Large intestine (tissue), 3 donors: Measurements from ENCODE around the gene MORC2. TPM values are rescaled to one million over a fixed set of nuclear protein-coding genes. Genes with fewer than 3 reads are reported as not detected.

ENCODE experiments used
- DNase-seq, 2 donors: peaks; one replicate each; pipeline versions ENCODE4 v3.0.0 to v3.0.0-alpha.2; 2013
- H3K27ac ChIP-seq: one replicate; pipeline ENCODE4 v1.5.1; 2013; ENCODE audit warnings: low read length
- H3K27me3 ChIP-seq: 2 replicates; pipeline ENCODE4 v1.6.1; 2013; ENCODE audit warnings: low read length; ENCODE audit not compliant: control insufficient read depth, insufficient read depth
- H3K36me3 ChIP-seq: 2 replicates; pipeline ENCODE4 v1.6.1; 2013; ENCODE audit warnings: low read length; ENCODE audit not compliant: control insufficient read depth, insufficient read depth
- H3K4me1 ChIP-seq: one replicate; pipeline ENCODE4 v1.6.1; 2013; ENCODE audit warnings: low read length; ENCODE audit not compliant: control insufficient read depth, insufficient read depth
- H3K4me3 ChIP-seq: one replicate; pipeline ENCODE4 v1.5.1; 2013; ENCODE audit warnings: low read length
- H3K9me3 ChIP-seq: one replicate; pipeline ENCODE4 v1.6.1; 2013; ENCODE audit warnings: mild to moderate bottlenecking, low read depth, low read length, moderate library complexity; ENCODE audit not compliant: control insufficient read depth
- WGBS: methylation state at CpG from one replicate; pipeline ENCODE4 v1.1.5; 2013; ENCODE audit warnings: low lambda C conversion rate; ENCODE audit not compliant: insufficient coverage; 5-methylcytosine and 5-hydroxymethylcytosine counted together
- polyA plus RNA-seq: library from polyadenylated mRNA; unstranded; fragments of 120-200 nt; gene quantifications from one replicate; pipeline ENCODE4 v1.2.1, GENCODE V29; 2013

Gene MORC2
- polyA plus RNA-seq, 1 donor: 28.2 TPM

DNA sequence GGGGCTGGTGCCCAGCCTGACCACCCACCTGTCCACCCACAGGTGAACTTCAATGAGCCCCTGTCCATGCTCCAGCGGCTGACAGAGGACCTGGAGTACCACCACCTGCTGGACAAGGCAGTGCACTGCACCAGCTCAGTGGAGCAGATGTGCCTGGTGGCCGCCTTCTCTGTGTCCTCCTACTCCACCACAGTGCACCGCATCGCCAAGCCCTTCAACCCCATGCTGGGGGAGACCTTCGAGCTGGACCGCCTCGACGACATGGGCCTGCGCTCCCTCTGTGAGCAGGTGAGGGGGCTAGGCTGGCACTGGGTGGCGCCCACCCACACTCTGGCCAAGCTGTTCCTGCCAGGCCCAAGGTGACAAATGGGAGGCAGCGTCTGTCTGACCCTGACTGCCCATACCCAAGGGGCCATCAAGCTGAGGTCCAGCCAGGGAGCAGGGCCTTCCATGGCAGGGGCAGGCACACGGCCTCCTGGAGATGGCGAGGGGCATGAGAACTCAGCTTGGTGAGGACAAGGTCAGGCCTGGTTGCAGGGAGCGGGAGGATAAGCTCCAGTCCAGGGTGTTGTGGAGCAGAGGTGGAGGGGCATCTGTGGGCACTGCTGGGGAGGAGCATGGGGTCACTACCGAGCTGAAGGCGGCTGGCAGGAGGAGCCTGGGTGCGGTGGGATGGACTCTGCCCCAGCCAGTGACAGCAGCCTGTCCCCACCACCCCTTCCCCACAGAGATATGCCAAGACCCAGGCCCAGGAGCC, 77.7 kb downstream of the MORC2 start:
- Histone ChIP-seq H3K9me3 (peaks cover 3% of the 10 kb centered on the region), H3K36me3 (peaks cover 71% of the 10 kb centered on the region), H3K4me3 (no peak overlapping the region), H3K27ac (no peak overlapping the region), H3K4me1 (peaks cover 30% of the 10 kb centered on the region), H3K27me3 (no peaks in the 10 kb centered on the region)
- WGBS: no CpG with 5 or more reads among the region's 17 CpGs
- no peak for DNase-seq

DNA sequence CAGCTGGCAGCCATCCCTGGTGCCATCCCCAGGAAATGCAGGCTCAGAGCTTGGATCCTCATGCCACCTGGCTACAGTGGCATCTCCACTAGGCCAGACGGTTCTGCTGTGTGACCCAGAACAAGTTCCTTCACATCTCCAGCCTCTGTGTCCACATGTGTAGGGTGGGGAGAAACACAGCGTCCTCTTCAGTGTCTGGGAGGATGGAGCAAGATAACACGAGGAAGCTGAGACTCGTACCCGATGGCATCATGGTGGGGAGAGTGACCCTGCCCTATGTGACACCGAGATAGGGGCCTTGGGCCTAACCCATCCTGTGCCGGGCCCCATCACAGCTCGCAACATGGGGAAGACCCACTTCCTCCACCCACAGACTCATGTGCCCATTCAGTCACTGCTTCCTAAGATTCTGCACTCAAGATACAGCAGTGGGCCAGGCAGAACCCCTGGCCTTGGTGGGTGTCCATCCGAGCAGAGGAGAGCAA, 78.5 kb downstream of the MORC2 start:
- Histone ChIP-seq H3K4me3 (no peak overlapping the region), H3K9me3 (peaks cover 3% of the 10 kb centered on the region), H3K27me3 (no peaks in the 10 kb centered on the region), H3K27ac (peak overlapping the region; percentile 32), H3K4me1 (peaks cover 34% of the 10 kb centered on the region), H3K36me3 (peaks cover 72% of the 10 kb centered on the region)
- no CpG with 5 or more reads among the region's 9 CpGs for WGBS
- DNase-seq: no peak

- WGBS: no CpG with 5 or more reads among the region's 17 CpGs
- peak; percentile 72 to 86 for DNase-seq
- H3K36me3 ChIP-seq: peaks cover 69% of the 10 kb centered on the region
Observed at GRCh38 chr22:30889268-30889995, 79.1 kb downstream of the MORC2 start.

GRCh38 chr22:30887861-30888260, 80.7 kb downstream of the MORC2 start:
- Histone ChIP-seq H3K36me3 (peaks cover 62% of the 10 kb centered on the region), H3K27me3 (no peaks in the 10 kb centered on the region), H3K4me1 (peaks cover 49% of the 10 kb centered on the region), H3K9me3 (no peaks in the 10 kb centered on the region), H3K4me3 (no peak overlapping the region), H3K27ac (peak overlapping the region; percentile 32)
- WGBS: 100% methylated on average over 3 of the region's 5 CpGs
- no peak for DNase-seq

More at GRCh38 chr22:30889268-30889995, 79.1 kb downstream of the MORC2 start:
- no peaks in the 10 kb centered on the region for H3K27me3 ChIP-seq
- H3K4me1 ChIP-seq: peaks cover 36% of the 10 kb centered on the region
- peak overlapping the region; percentile 35 for H3K27ac ChIP-seq
- peaks cover 3% of the 10 kb centered on the region for H3K9me3 ChIP-seq
- H3K4me3 ChIP-seq: no peak overlapping the region

DNA sequence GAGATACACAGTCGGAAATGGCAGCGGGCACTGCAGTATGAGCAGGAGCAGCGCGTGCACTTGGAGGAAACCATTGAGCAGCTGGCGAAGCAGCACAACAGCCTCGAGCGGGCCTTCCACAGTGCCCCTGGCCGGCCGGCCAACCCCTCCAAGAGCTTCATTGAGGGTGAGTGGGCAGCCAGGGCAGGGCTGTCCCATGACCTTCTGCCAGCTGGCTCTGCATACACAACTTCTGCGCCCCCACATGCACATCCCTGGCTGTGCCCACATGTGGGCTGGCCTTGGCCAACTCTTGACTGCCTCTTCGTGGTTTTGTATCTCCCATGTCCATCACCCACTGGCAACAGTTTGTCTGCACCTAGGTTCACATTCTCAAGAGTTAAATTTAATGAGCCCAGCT, 81.1 kb downstream of the MORC2 start:
- Histone ChIP-seq H3K27me3 (no peaks in the 10 kb centered on the region), H3K9me3 (no peaks in the 10 kb centered on the region), H3K4me1 (peaks cover 49% of the 10 kb centered on the region), H3K36me3 (peaks cover 58% of the 10 kb centered on the region), H3K4me3 (no peak overlapping the region), H3K27ac (peak overlapping the region; percentile 32)
- no peak for DNase-seq
- WGBS: no CpG with 5 or more reads among the region's 11 CpGs

GRCh38 chr22:30885591-30885990, 83.0 kb downstream of the MORC2 start:
- H3K36me3 ChIP-seq: peaks cover 40% of the 10 kb centered on the region
- WGBS: no CpG with 5 or more reads among the region's 9 CpGs
- no peaks in the 10 kb centered on the region for H3K9me3 ChIP-seq
- no peak for DNase-seq
- peaks cover 62% of the 10 kb centered on the region for H3K4me1 ChIP-seq
- H3K27ac ChIP-seq: no peak overlapping the region
- no peaks in the 10 kb centered on the region for H3K27me3 ChIP-seq
- H3K4me3 ChIP-seq: no peak overlapping the region

GRCh38 chr22:30885001-30885366, 83.6 kb downstream of the MORC2 start:
- H3K27ac ChIP-seq: no peak overlapping the region
- H3K4me1 ChIP-seq: peaks cover 62% of the 10 kb centered on the region
- H3K27me3 ChIP-seq: no peaks in the 10 kb centered on the region
- no peaks in the 10 kb centered on the region for H3K9me3 ChIP-seq
- peaks cover 33% of the 10 kb centered on the region for H3K36me3 ChIP-seq
- no CpG with 5 or more reads among the region's 5 CpGs for WGBS
- H3K4me3 ChIP-seq: no peak overlapping the region
- DNase-seq: no peak

DNA sequence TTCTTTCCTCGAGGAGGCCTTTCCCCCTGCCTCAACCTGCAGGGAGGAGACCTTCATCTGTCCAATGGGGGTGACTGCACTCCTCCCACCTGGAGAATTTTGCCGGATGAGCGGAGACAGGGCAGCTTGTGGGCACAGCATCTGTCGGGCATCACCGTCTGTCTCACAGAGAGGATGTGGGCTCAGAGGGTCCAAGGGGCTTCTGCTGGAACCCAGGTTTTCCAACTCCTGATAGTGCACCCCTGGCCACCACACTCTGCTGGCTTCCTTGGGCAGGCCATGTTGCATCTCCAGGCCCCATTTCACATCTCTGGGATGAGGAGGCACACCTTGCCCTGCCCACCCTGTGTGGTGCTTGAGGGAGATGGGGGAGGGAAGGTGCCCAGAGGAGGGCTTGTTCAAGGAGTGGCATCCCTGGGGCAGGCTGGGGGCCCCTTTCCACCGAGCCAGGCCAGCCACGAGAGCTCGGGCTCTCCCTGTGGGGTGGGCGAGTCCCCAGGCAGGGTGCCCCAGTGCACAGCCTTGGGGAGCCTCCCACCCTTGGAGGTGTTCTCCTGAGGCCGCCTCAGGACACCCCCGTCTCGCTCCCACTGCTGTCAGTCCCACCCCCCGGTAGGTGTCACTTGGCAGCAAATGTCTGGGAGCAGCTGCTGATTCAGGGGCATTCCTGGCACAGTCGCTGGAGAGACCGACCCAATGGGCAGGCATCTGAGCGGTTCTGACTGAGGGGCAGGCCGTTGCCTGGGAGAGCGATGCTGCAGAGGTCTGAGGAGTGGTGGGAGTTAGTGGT, 84.2 kb downstream of the MORC2 start:
- peaks cover 63% of the 10 kb centered on the region for H3K4me1 ChIP-seq
- no peaks in the 10 kb centered on the region for H3K27me3 ChIP-seq
- H3K9me3 ChIP-seq: no peaks in the 10 kb centered on the region
- DNase-seq: no peak
- WGBS: no CpG with 5 or more reads among the region's 18 CpGs
- H3K36me3 ChIP-seq: peaks cover 29% of the 10 kb centered on the region
- no peak overlapping the region for H3K27ac ChIP-seq
- peak overlapping the region; percentile 55 for H3K4me3 ChIP-seq

- WGBS: no CpG with 5 or more reads among the region's 7 CpGs
- H3K4me3 ChIP-seq: peak overlapping the region; percentile 55
- no peak for DNase-seq
- no peak overlapping the region for H3K27ac ChIP-seq
- H3K27me3 ChIP-seq: no peaks in the 10 kb centered on the region
- peaks cover 22% of the 10 kb centered on the region for H3K36me3 ChIP-seq
- H3K4me1 ChIP-seq: peaks cover 63% of the 10 kb centered on the region
- no peaks in the 10 kb centered on the region for H3K9me3 ChIP-seq
Observed at GRCh38 chr22:30883586-30884145, 84.9 kb downstream of the MORC2 start.
